Osteoblast (primary cell): Measurements from ENCODE around the gene CPT1B. TPM values are rescaled to one million over a fixed set of nuclear protein-coding genes. Genes with fewer than 3 reads are reported as not detected.
"Not testable (repeated sequence)": the region's sequence is repeated elsewhere in the genome, so short reads cannot be mapped to it uniquely, and the experiment has no call there.

Experiments
- DNase-seq: peaks from one replicate; pipeline ENCODE4 v3.0.0; 2011; ENCODE audit warnings: low spot score, mixed read lengths; ENCODE audit not compliant: insufficient read length; ENCODE audit errors: missing footprints
- H2AFZ ChIP-seq: 2 replicates; pipeline ENCODE4 v1.6.0; 2011; ENCODE audit warnings: mild to moderate bottlenecking, low read length
- H3K27ac ChIP-seq: 2 replicates; pipeline ENCODE4 v1.5.1; 2011; ENCODE audit warnings: mild to moderate bottlenecking, low read depth, low read length, moderate library complexity
- H3K27me3 ChIP-seq: 2 replicates; pipeline ENCODE4 v1.6.0; 2012; ENCODE audit warnings: mild to moderate bottlenecking, control low read depth, inconsistent platforms, low read length, moderate library complexity; ENCODE audit not compliant: insufficient read depth
- H3K36me3 ChIP-seq: 2 replicates; pipeline ENCODE4 v1.5.1; 2011; ENCODE audit warnings: mild to moderate bottlenecking, low read length, control low read depth, moderate library complexity; ENCODE audit not compliant: insufficient read depth
- H3K4me1 ChIP-seq: 2 replicates; pipeline ENCODE4 v1.5.1; 2011; ENCODE audit warnings: mild to moderate bottlenecking, low read length, control low read depth, moderate library complexity; ENCODE audit not compliant: insufficient read depth
- H3K4me2 ChIP-seq: 2 replicates; pipeline ENCODE4 v1.6.0; 2011; ENCODE audit warnings: mild to moderate bottlenecking, low read length; ENCODE audit not compliant: insufficient read depth
- H3K4me3 ChIP-seq: fragments of 200-600 bp; sonication (generic); 3 replicates; pipeline ENCODE4 v1.5.1; 2012; ENCODE audit warnings: mild to moderate bottlenecking, low read length, inconsistent platforms; ENCODE audit not compliant: insufficient read depth
- H3K79me2 ChIP-seq: 2 replicates; pipeline ENCODE4 v1.6.0; 2012; ENCODE audit warnings: mild to moderate bottlenecking, low read length, control low read depth, inconsistent platforms; ENCODE audit not compliant: insufficient read depth
- H3K9me3 ChIP-seq: 2 replicates; pipeline ENCODE4 v1.5.1; 2011; ENCODE audit warnings: low read depth, low read length, control low read depth
- H4K20me1 ChIP-seq: 2 replicates; pipeline ENCODE4 v1.6.0; 2012; ENCODE audit warnings: mild to moderate bottlenecking, low read length, control low read depth; ENCODE audit not compliant: insufficient read depth
- total RNA-seq: library from RNA; depleted of rRNA; stranded (reverse); fragments of >200 nt; gene quantifications from 2 replicates; pipeline ENCODE4 v1.2.3, GENCODE V29; 2012
- TF ChIP-seq, protein P1 (sequence below): IDR thresholded peaks from 2 replicates; pipeline ENCODE4 v1.5.1; 2011; ENCODE audit warnings: mild to moderate bottlenecking, low read depth, low read length, moderate library complexity; ENCODE audit errors: extremely low read depth

Gene CPT1B
- total RNA-seq, 1 donor, result 1.8 TPM

GRCh38 chr22:50609599-50609998 is 31.4 kb upstream of the CPT1B start:
- Histone ChIP-seq H3K79me2 (no peaks in the 10 kb centered on the region), H3K4me2 (no peak overlapping the region), H2AFZ (no peak overlapping the region), H3K27ac (no peak overlapping the region), H4K20me1 (no peaks in the 10 kb centered on the region), H3K36me3 (no peaks in the 10 kb centered on the region), H3K4me3 (no peak overlapping the region), H3K4me1 (no peaks in the 10 kb centered on the region), H3K27me3 (peaks cover 7% of the 10 kb centered on the region), H3K9me3 (no peaks in the 10 kb centered on the region)
- DNase-seq, result no peak
- TF ChIP-seq, protein P1, sequence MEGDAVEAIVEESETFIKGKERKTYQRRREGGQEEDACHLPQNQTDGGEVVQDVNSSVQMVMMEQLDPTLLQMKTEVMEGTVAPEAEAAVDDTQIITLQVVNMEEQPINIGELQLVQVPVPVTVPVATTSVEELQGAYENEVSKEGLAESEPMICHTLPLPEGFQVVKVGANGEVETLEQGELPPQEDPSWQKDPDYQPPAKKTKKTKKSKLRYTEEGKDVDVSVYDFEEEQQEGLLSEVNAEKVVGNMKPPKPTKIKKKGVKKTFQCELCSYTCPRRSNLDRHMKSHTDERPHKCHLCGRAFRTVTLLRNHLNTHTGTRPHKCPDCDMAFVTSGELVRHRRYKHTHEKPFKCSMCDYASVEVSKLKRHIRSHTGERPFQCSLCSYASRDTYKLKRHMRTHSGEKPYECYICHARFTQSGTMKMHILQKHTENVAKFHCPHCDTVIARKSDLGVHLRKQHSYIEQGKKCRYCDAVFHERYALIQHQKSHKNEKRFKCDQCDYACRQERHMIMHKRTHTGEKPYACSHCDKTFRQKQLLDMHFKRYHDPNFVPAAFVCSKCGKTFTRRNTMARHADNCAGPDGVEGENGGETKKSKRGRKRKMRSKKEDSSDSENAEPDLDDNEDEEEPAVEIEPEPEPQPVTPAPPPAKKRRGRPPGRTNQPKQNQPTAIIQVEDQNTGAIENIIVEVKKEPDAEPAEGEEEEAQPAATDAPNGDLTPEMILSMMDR, result no peak

GRCh38 chr22:50608996-50609395 is 30.8 kb upstream of the CPT1B start:
- Histone ChIP-seq H2AFZ (no peak overlapping the region), H3K4me2 (no peak overlapping the region), H4K20me1 (no peaks in the 10 kb centered on the region), H3K9me3 (no peaks in the 10 kb centered on the region), H3K4me1 (no peaks in the 10 kb centered on the region), H3K36me3 (no peaks in the 10 kb centered on the region), H3K27ac (no peak overlapping the region), H3K4me3 (no peak overlapping the region), H3K79me2 (no peaks in the 10 kb centered on the region), H3K27me3 (peaks cover 7% of the 10 kb centered on the region)
- TF ChIP-seq, protein P1, result no peak
- DNase-seq, result peak; percentile 78

GRCh38 chr22:50608058-50608840 is 30.0 kb upstream of the CPT1B start:
- not testable (repeated sequence) for H3K79me2 ChIP-seq, H3K4me3 ChIP-seq, H3K4me2 ChIP-seq, H4K20me1 ChIP-seq, H3K27me3 ChIP-seq, H3K27ac ChIP-seq, H3K4me1 ChIP-seq, H2AFZ ChIP-seq, H3K9me3 ChIP-seq, H3K36me3 ChIP-seq
- DNase-seq, result peak; percentile 65

GRCh38 chr22:50607659-50608020 is 29.4 kb upstream of the CPT1B start:
- no peaks in the 10 kb centered on the region for H3K9me3 ChIP-seq
- TF ChIP-seq, protein P1, result no peak
- no peak overlapping the region for H2AFZ ChIP-seq
- peaks cover 15% of the 10 kb centered on the region for H3K27me3 ChIP-seq
- no peaks in the 10 kb centered on the region for H3K79me2 ChIP-seq
- H3K36me3 ChIP-seq, result no peaks in the 10 kb centered on the region
- H3K4me3 ChIP-seq, result no peak overlapping the region
- H4K20me1 ChIP-seq, result no peaks in the 10 kb centered on the region
- peak; percentile 66 for DNase-seq
- no peaks in the 10 kb centered on the region for H3K4me1 ChIP-seq
- no peak overlapping the region for H3K4me2 ChIP-seq
- no peak overlapping the region for H3K27ac ChIP-seq
